HCT116 (cell line): ENCODE measurements around the gene BDH1. TPM values are rescaled to one million over a fixed set of nuclear protein-coding genes. Genes with fewer than 3 reads are reported as not detected.

Experiments
- ATAC-seq: fragments of 200-7000 bp; cut with Tn5 transposase; 2 replicates; pipeline ENCODE4 v1.9.1; 2020; ENCODE audit warnings: mild to moderate bottlenecking, moderate library complexity
- BruUV-seq: library from RNA; stranded (reverse); fragments of 400-500 nt; replicated peaks from 2 replicates; lab custom pipeline; 2021; lab: Mats Ljungman, UMichigan
- CTCF ChIA-PET: fragments of 300-600 bp; sonication (Branson Sonifier 250); formaldehyde crosslinking; loops from one replicate; lab custom pipeline; 2021; ENCODE audit warnings: antibody characterized with exemption; lab: Charles Lee
- POLR2A ChIA-PET: fragments of 300-600, 350-600 bp; sonication (Branson Sonifier 250); formaldehyde crosslinking; loops from one replicate; lab custom pipeline; 2021; ENCODE audit warnings: antibody characterized with exemption; lab: Charles Lee
- RAD21 ChIA-PET, 2 experiments: fragments of 300-600 bp; sonication (Branson Sonifier 250); formaldehyde crosslinking; loops; one replicate each; lab custom pipeline; 2023; ENCODE audit warnings: low total read pairs in 2 of 2; ENCODE audit not compliant: uncharacterized antibody in 2 of 2, unreplicated experiment in 2 of 2, low non-redundant PET in 1 of 2; lab: Charles Lee
- DNase-seq: peaks from one replicate; pipeline ENCODE4 v3.0.0-alpha.2; 2010; ENCODE audit warnings: low read depth, low spot score
- H2AFZ ChIP-seq: fragments of 200-600 bp; shearing (Covaris generic), sonication (generic); 2 replicates; pipeline ENCODE4 v1.6.1; 2017; ENCODE audit warnings: low read depth, mixed run types, mixed read lengths, antibody characterized with exemption, low read length; ENCODE audit not compliant: poor library complexity, severe bottlenecking
- H3K27ac ChIP-seq: 2 replicates; pipeline ENCODE4 v1.5.1; 2012; ENCODE audit warnings: low read depth, low read length
- H3K27me3 ChIP-seq: fragments of 200-600 bp; sonication (generic); 2 replicates; pipeline ENCODE4 v1.6.1; 2016; ENCODE audit warnings: mixed run types, low read length, mixed read lengths; ENCODE audit not compliant: insufficient read depth
- H3K36me3 ChIP-seq, 2 experiments: fragments of 200-500 bp in 1 of 2; fragments of 200-600 bp in 1 of 2; sonication (Bioruptor generic) in 1 of 2; sonication (generic) in 1 of 2; 2 replicates each; pipeline versions ENCODE4 v1.5.1 to v1.6.1; 2014 to 2016; ENCODE audit warnings: low read length in 2 of 2, inconsistent platforms in 1 of 2, mixed read lengths in 1 of 2, mixed run types in 1 of 2; ENCODE audit not compliant: insufficient read depth in 2 of 2, control insufficient read depth in 1 of 2
- H3K4me1 ChIP-seq, 2 experiments: fragments of 200-600 bp in 1 of 2; sonication (generic) in 1 of 2; 2 replicates each; pipeline versions ENCODE4 v1.5.1 to v1.6.1; 2012 to 2017; ENCODE audit warnings: low read length in 2 of 2, inconsistent platforms in 1 of 2, mild to moderate bottlenecking in 1 of 2, mixed read lengths in 1 of 2, mixed run types in 1 of 2, moderate library complexity in 1 of 2; ENCODE audit not compliant: insufficient read depth in 2 of 2, control insufficient read depth in 1 of 2
- H3K4me2 ChIP-seq: fragments of 200-600 bp; sonication (generic); 2 replicates; pipeline ENCODE4 v1.6.1; 2017; ENCODE audit warnings: mixed run types, low read length, mixed read lengths
- H3K4me3 ChIP-seq, 2 experiments: fragments of 200-600 bp in 1 of 2; sonication (generic) in 1 of 2; replicated peaks in 1 of 2; 2 replicates each; pipeline ENCODE4 v1.5.1; 2011 to 2016; ENCODE audit warnings: low read length in 2 of 2, control low read depth in 1 of 2, low read depth in 1 of 2, mild to moderate bottlenecking in 1 of 2, mixed read lengths in 1 of 2, mixed run types in 1 of 2
- H3K79me2 ChIP-seq: fragments of 200-600 bp; sonication (generic); 2 replicates; pipeline ENCODE4 v1.6.1; 2017; ENCODE audit warnings: mild to moderate bottlenecking, mixed run types, low read length, moderate library complexity, mixed read lengths; ENCODE audit not compliant: insufficient read depth
- H3K9ac ChIP-seq: fragments of 200-600 bp; sonication (generic); 2 replicates; pipeline ENCODE4 v1.6.1; 2016; ENCODE audit warnings: low read length, mixed read lengths
- H3K9me2 ChIP-seq: fragments of 200-600 bp; sonication (generic), shearing (Covaris generic); 2 replicates; pipeline ENCODE4 v1.6.1; 2017; ENCODE audit warnings: mixed run types, mild to moderate bottlenecking, moderate library complexity; ENCODE audit not compliant: insufficient read depth
- H3K9me3 ChIP-seq, 2 experiments: fragments of 200-500 bp in 1 of 2; fragments of 200-600 bp in 1 of 2; sonication (Bioruptor generic) in 1 of 2; sonication (generic) in 1 of 2; 2 replicates each; pipeline ENCODE4 v1.6.1; 2014 to 2017; ENCODE audit warnings: low read length in 2 of 2, mixed read lengths in 2 of 2, inconsistent platforms in 1 of 2, low read depth in 1 of 2, mild to moderate bottlenecking in 1 of 2, mixed run types in 1 of 2, moderate library complexity in 1 of 2; ENCODE audit not compliant: control insufficient read depth in 1 of 2, insufficient read depth in 1 of 2
- H4K20me1 ChIP-seq: fragments of 200-600 bp; sonication (generic), shearing (Covaris generic); 2 replicates; pipeline ENCODE4 v1.6.1; 2017; ENCODE audit warnings: mixed run types, mild to moderate bottlenecking, moderate library complexity; ENCODE audit not compliant: insufficient read depth
- ATF3 ChIP-seq: IDR thresholded peaks from 2 replicates; pipeline ENCODE4 v1.6.1; 2012
- FOSL1 ChIP-seq: IDR thresholded peaks from 2 replicates; pipeline ENCODE4 v1.6.1; 2012; ENCODE audit warnings: low read depth
- POLR2AphosphoS5 ChIP-seq: IDR thresholded peaks from 2 replicates; pipeline ENCODE4 v1.6.1; 2011; ENCODE audit warnings: mild to moderate bottlenecking, low read depth, low read length, moderate library complexity
- RAD21 ChIP-seq: IDR thresholded peaks from 2 replicates; pipeline ENCODE4 v1.6.1; 2012; ENCODE audit warnings: low read depth, mild to moderate bottlenecking
- SIN3A ChIP-seq: IDR thresholded peaks from 2 replicates; pipeline ENCODE4 v1.6.1; 2012; ENCODE audit warnings: low read depth
- SP1 ChIP-seq: IDR thresholded peaks from 2 replicates; pipeline ENCODE4 v1.6.1; 2012; ENCODE audit warnings: low read depth
- SRF ChIP-seq: IDR thresholded peaks from 2 replicates; pipeline ENCODE4 v1.6.1; 2012; ENCODE audit warnings: low read depth
- YY1 ChIP-seq: IDR thresholded peaks from 2 replicates; pipeline ENCODE4 v1.6.1; 2011; ENCODE audit warnings: low read length, low read depth, moderate library complexity, mild to moderate bottlenecking; ENCODE audit not compliant: insufficient replicate concordance; ENCODE audit errors: extremely low read depth
- ZBTB33 ChIP-seq: IDR thresholded peaks from 2 replicates; pipeline ENCODE4 v1.6.1; 2011; ENCODE audit warnings: mild to moderate bottlenecking, low read length, moderate library complexity; ENCODE audit not compliant: insufficient replicate concordance; ENCODE audit errors: extremely low read depth
- ZNF274 ChIP-seq: fragments of 200-500 bp; sonication (Bioruptor generic); IDR thresholded peaks from 2 replicates; pipeline ENCODE4 v1.6.1; 2014; ENCODE audit warnings: mild to moderate bottlenecking, low read depth, low read length, inconsistent platforms
- intact Hi-C: fragments of 100-400 bp; cut with micrococcal nuclease; formaldehyde crosslinking; loops from 2 replicates; pipeline ENCODE4 v1.10.0; 2022
- total RNA-seq: library from RNA; stranded (reverse); gene quantifications from one replicate; pipeline ENCODE4 v1.2.1, GENCODE V29; 2021; ENCODE audit not compliant: unreplicated experiment

Gene BDH1
- total RNA-seq, 1 experiment from 2014 or later, result 26.6 TPM

- Histone ChIP-seq H3K36me3 (no peaks in the 10 kb centered on the region), H3K9me2 (no peaks in the 10 kb centered on the region), H3K27me3 (no peaks in the 10 kb centered on the region), H3K27ac (no peak overlapping the region), H3K9me3 (no peaks in the 10 kb centered on the region), H3K4me1 (peaks cover 18 to 29% of the 10 kb centered on the region in 2 experiments), H2AFZ (no peak overlapping the region), H3K9ac (no peak overlapping the region), H3K4me2 (no peak overlapping the region), H3K79me2 (no peaks in the 10 kb centered on the region), H4K20me1 (no peaks in the 10 kb centered on the region), H3K4me3 (no peak overlapping the region)
- TF ChIP-seq FOSL1 (no peak), ZBTB33 (no peak), SRF (no peak), POLR2AphosphoS5 (no peak), ZNF274 (no peak), SP1 (no peak), YY1 (no peak), RAD21 (no peak), ATF3 (no peak), SIN3A (no peak)
- ChIA-PET POLR2A (no interaction called here), RAD21 (no interaction called here), CTCF (no interaction called here)
- intact Hi-C loops, result no loop called here
- DNase-seq (no peak), ATAC-seq (no peak)
- BruUV-seq, result no TSS peak
Observed at GRCh38 chr3:197495059-197495455, 60.7 kb downstream of the BDH1 start.
